RWPE1 (cell line): ENCODE data around the gene COX6A2.
A peak's percentile ranks its signal among the peaks of the same experiment; 100 is the strongest.

ENCODE experiments used
- CTCF ChIA-PET: fragments of 350-600 bp; sonication (Branson Sonifier 250); formaldehyde crosslinking; extraction: SDS; loops from one replicate; lab custom pipeline; 2021; lab: Yijun Ruan, JAX
- POLR2A ChIA-PET: fragments of 400-600 bp; formaldehyde crosslinking; extraction: SDS; loops from one replicate; lab custom pipeline; 2020; ENCODE audit warnings: antibody characterized with exemption; ENCODE audit not compliant: low non-redundant PET; lab: Yijun Ruan, JAX
- DNase-seq: peaks from one replicate; pipeline ENCODE4 v3.0.0; 2012; ENCODE audit warnings: low spot score
- H3K27ac ChIP-seq: fragments of 450-650 bp; 2 replicates; pipeline ENCODE4 v1.5.1; 2017
- TF ChIP-seq, protein P1 (sequence below): fragments of 450-650 bp; conservative IDR thresholded peaks from 2 replicates; pipeline ENCODE4 v1.5.1; 2017; ENCODE audit warnings: low read depth, mild to moderate bottlenecking

COX6A2 gene

DNA sequence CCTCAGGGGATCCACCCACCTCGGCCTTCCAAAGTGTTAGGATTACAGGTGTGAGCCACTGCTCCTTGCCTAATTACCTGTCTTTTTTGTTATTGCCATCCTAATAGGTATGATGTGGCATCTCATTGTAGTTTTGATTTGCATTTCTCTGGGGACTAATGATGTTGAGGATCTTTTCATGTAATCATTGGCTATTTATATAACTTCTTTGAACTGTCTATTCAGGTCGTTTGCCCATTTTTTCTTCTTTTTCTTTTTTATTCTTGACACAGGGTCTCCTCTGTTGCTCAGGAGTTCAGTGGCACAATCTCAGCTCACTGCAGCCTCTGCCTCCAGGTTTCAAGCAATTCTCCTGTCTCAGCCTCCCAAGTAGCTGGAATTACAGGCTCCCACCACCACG is 42.5 kb upstream of the COX6A2 start:
- TF ChIP-seq, protein P1, sequence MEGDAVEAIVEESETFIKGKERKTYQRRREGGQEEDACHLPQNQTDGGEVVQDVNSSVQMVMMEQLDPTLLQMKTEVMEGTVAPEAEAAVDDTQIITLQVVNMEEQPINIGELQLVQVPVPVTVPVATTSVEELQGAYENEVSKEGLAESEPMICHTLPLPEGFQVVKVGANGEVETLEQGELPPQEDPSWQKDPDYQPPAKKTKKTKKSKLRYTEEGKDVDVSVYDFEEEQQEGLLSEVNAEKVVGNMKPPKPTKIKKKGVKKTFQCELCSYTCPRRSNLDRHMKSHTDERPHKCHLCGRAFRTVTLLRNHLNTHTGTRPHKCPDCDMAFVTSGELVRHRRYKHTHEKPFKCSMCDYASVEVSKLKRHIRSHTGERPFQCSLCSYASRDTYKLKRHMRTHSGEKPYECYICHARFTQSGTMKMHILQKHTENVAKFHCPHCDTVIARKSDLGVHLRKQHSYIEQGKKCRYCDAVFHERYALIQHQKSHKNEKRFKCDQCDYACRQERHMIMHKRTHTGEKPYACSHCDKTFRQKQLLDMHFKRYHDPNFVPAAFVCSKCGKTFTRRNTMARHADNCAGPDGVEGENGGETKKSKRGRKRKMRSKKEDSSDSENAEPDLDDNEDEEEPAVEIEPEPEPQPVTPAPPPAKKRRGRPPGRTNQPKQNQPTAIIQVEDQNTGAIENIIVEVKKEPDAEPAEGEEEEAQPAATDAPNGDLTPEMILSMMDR = no peak
- ChIA-PET CTCF (interaction anchor here (0.7 kb wide), 1 partner anchor 12 kb away, joined by 3 read pairs; no protein-coding TSS in a partner anchor), POLR2A (no interaction called here)
- no peak for DNase-seq
- peak overlapping the region; percentile 97 for H3K27ac ChIP-seq

DNA sequence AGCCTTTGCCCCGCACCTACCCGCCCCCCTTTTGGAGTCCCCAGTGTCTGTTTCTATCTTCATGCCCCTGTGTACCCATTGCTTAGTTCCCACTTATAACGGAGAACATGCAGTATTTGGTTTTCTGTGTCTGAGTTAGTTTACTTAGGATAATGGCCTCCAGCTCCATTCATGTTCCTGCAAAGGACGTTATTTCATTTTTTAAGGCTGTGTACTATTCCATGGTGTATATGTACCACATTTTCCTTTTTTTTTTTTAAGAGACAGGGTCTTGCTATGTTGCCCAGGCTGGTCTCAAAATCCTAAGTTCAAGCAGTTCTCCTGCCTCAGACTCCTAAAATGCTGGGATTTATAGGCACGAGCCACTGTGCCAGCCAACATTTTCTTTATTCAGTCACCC is 39.7 kb upstream of the COX6A2 start:
- H3K27ac ChIP-seq = no peak overlapping the region
- CTCF ChIA-PET = interaction anchor here (0.6 kb wide), 1 partner anchor 21 kb away, joined by 4 read pairs; no protein-coding TSS in a partner anchor
- POLR2A ChIA-PET = no interaction called here
- TF ChIP-seq, protein P1 = no peak
- DNase-seq = no peak

DNA sequence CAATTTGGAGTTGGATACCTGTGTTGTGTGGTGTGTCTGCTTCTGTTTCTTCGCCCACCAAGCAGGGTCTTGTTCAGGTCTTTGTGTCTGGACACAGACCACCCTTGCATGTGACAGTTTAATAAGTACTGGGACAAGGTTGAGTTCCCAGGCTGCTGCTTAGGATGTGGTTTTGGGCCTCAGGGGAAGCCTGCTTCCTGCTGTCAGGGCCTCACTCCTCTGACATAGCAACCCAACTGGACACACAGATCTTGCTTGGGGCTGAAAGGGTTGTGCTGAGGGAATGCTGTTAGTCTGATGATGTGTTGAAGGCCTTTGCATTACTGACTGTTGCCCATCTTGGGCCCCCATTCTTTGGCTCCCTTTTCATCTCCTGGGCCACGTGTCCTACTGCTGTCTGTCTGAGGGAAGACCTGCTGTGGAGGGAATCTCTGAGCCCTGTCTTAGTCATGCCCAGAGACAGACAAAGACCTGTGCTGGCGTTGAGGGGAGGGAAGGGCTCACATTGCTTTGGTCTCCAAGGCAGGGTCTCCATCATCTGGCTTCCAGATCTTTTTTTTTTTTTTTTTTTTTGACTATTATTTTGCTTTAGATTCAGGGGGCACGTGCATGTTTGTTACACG is 39.1 kb upstream of the COX6A2 start:
- 0 out of 2 replicates have a peak overlapping the region, but pooled peaks have one; percentile 1 for H3K27ac ChIP-seq
- DNase-seq = no peak
- CTCF ChIA-PET = interaction anchor here (0.6 kb wide), 1 partner anchor 22 kb away, joined by 4 read pairs; no protein-coding TSS in a partner anchor
- TF ChIP-seq, protein P1 = no peak
- POLR2A ChIA-PET = no interaction called here

DNA sequence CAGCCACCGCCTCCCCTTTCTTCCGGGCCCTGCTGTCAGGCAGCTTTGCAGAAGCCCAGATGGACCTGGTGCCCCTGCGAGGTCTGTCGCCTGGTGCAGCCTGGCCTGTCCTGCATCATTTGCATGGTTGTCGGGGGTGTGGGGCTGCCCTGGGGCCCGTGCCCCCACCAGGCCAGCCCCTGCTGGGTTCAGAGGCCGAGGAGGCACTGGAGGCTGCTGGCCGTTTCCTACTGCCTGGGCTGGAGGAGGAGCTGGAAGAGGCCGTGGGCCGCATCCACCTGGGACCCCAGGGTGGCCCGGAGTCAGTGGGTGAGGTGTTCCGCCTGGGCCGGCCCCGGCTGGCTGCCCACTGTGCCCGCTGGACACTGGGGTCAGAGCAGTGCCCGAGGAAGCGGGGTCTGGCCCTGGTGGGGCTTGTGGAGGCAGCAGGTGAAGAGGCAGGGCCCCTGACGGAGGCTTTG is 38.3 kb upstream of the COX6A2 start:
- H3K27ac ChIP-seq = 0 out of 2 replicates have a peak overlapping the region, but pooled peaks have one; percentile 1
- TF ChIP-seq, protein P1 = no peak
- no peak for DNase-seq
- ChIA-PET CTCF (no interaction called here), POLR2A (no interaction called here)

DNA sequence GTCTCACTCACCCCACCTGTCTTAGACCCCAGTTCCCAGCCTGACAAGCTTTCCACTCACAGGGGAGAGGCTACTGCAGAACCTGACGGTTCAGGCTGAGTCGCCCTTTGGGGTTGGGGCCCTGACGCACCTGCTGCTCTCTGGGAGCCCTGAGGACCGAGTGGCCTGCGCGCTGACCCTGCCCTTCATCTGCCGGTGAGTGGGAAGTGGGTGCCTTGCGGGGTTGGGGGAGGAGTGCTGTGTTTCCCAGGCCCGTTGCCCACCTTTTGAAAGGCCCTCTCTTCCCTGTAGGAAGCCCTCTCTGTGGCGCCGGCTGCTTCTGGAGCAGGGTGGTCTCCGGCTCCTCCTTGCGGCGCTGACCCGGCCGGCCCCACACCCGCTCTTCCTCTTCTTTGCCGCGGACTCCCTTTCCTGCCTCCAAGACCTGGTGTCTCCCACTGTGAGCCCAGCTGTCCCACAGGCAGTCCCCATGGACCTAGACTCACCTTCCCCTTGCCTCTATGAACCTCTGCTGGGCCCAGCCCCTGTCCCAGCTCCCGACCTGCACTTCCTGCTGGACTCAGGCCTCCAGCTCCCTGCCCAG is 37.7 kb upstream of the COX6A2 start:
- H3K27ac ChIP-seq = no peak overlapping the region
- ChIA-PET CTCF (no interaction called here), POLR2A (no interaction called here)
- no peak for DNase-seq
- TF ChIP-seq, protein P1 = no peak

DNA sequence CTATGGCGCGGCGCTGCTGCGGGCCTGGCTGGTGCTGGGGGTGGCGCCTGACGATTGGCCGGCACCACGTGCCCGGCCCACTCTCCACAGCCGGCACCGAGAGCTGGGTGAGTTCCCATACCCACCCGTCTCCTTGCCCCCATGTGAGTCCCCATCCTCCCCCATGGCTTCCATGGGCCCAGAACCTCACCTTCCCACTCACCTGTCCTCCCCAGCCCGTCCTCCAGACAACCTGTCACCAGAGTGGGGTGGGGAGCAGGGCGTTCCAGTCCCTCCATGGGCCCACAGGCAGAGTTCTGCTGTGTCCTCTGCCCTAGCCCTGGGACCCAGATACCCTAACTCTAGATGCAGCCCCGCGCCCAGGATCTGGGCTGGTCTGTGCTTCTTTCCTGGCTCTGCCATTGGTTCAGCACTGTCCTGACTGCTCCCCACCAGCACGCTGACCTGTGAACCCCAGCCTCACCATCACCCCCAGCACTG is 36.7 kb upstream of the COX6A2 start:
- TF ChIP-seq, protein P1 = no peak
- H3K27ac ChIP-seq = no peak overlapping the region
- ChIA-PET CTCF (no interaction called here), POLR2A (no interaction called here)
- no peak for DNase-seq
